H1 (cell line): ENCODE data around the gene SIK1. TPM values are rescaled to one million over a fixed set of nuclear protein-coding genes. Genes with fewer than 3 reads are reported as not detected.

ENCODE experiments used
- CTCF ChIA-PET: fragments of 300-600 bp; sonication (Branson Sonifier 250); formaldehyde crosslinking; loops from one replicate; lab custom pipeline; 2021; ENCODE audit not compliant: partially characterized antibody; lab: Charles Lee
- POLR2A ChIA-PET: fragments of 300-600 bp; sonication (Branson Sonifier 250); formaldehyde crosslinking; loops from one replicate; lab custom pipeline; 2021; ENCODE audit warnings: inconsistent platforms; ENCODE audit not compliant: partially characterized antibody; lab: Charles Lee
- DNase-seq, 2 experiments: peaks; one replicate each; pipeline versions ENCODE4 v3.0.0 to v3.0.0-alpha.2; 2010 to 2022; ENCODE audit warnings: low spot score in 2 of 2, low read depth in 1 of 2, mixed read lengths in 1 of 2
- FAIRE-seq: peaks from 2 replicates; lab custom pipeline; 2011; peaks lifted over from hg19 to GRCh38; lab: Jason Lieb, UNC
- H2AFZ ChIP-seq: 2 replicates; pipeline ENCODE4 v1.8.1; 2012; ENCODE audit warnings: low read length, inconsistent platforms
- H2AK5ac ChIP-seq: 2 replicates; pipeline ENCODE4 v1.6.1; 2013; ENCODE audit warnings: low read depth, low read length
- H2BK120ac ChIP-seq: replicated peaks from 2 replicates; pipeline ENCODE3; 2013; ENCODE audit warnings: low read depth, low read length, inconsistent platforms
- H2BK12ac ChIP-seq: 2 replicates; pipeline ENCODE4 v1.6.1; 2013; ENCODE audit warnings: low read depth, low read length
- H2BK15ac ChIP-seq: 2 replicates; pipeline ENCODE4 v1.6.1; 2013; ENCODE audit warnings: low read length
- H2BK20ac ChIP-seq: 2 replicates; pipeline ENCODE4 v1.6.1; 2013; ENCODE audit warnings: low read length
- H2BK5ac ChIP-seq: 2 replicates; pipeline ENCODE4 v1.6.1; 2013; ENCODE audit warnings: low read depth, low read length
- H3K14ac ChIP-seq: 2 replicates; pipeline ENCODE4 v1.6.1; 2013; ENCODE audit warnings: inconsistent platforms; ENCODE audit not compliant: insufficient read length
- H3K18ac ChIP-seq: 2 replicates; pipeline ENCODE4 v1.6.1; 2013; ENCODE audit warnings: low read length; ENCODE audit errors: extremely low read depth
- H3K23ac ChIP-seq: 2 replicates; pipeline ENCODE4 v1.6.1; 2013; ENCODE audit warnings: inconsistent platforms; ENCODE audit not compliant: insufficient read length
- H3K23me2 ChIP-seq: 2 replicates; pipeline ENCODE4 v1.6.1; 2013; ENCODE audit warnings: low read depth, low read length
- H3K27ac ChIP-seq: 2 replicates; pipeline ENCODE4 v1.6.1; 2011; ENCODE audit warnings: low read depth, low read length, inconsistent platforms
- H3K27me3 ChIP-seq, 4 experiments: replicated peaks in 1 of 4; 1 replicate in 1 of 4; 2 replicates in 3 of 4; pipeline versions ENCODE4 v1.6.1 to v1.8.1; 2011 to 2013; ENCODE audit warnings: low read length in 3 of 4, mild to moderate bottlenecking in 3 of 4, inconsistent platforms in 2 of 4, mixed read lengths in 2 of 4, moderate library complexity in 1 of 4; ENCODE audit not compliant: control insufficient read depth in 3 of 4, insufficient read depth in 3 of 4; ENCODE audit errors: extremely low read depth in 1 of 4
- H3K36me3 ChIP-seq, 4 experiments: 2 replicates each; pipeline versions ENCODE4 v1.6.1 to v1.8.1; 2011 to 2013; ENCODE audit warnings: mild to moderate bottlenecking in 4 of 4, low read length in 3 of 4, moderate library complexity in 2 of 4, control low read depth in 1 of 4, inconsistent platforms in 1 of 4; ENCODE audit not compliant: insufficient read depth in 4 of 4, control insufficient read depth in 2 of 4
- H3K4ac ChIP-seq: replicated peaks from 2 replicates; pipeline ENCODE3; 2013; ENCODE audit warnings: low read length, low read depth, mixed read lengths, inconsistent platforms; ENCODE audit not compliant: insufficient read length
- H3K4me1 ChIP-seq, 4 experiments: replicated peaks in 1 of 4; 1 replicate in 1 of 4; 2 replicates in 3 of 4; pipeline versions ENCODE4 v1.6.1 to v1.8.1; 2011 to 2013; ENCODE audit warnings: low read length in 3 of 4, inconsistent platforms in 2 of 4, mixed read lengths in 1 of 4; ENCODE audit not compliant: insufficient read depth in 4 of 4, control insufficient read depth in 3 of 4
- H3K4me2 ChIP-seq, 2 experiments: 2 replicates each; pipeline versions ENCODE4 v1.6.1 to v1.8.1; 2011 to 2013; ENCODE audit warnings: low read depth in 2 of 2, low read length in 2 of 2, control low read depth in 1 of 2, inconsistent platforms in 1 of 2, mild to moderate bottlenecking in 1 of 2; ENCODE audit not compliant: insufficient read depth in 1 of 2
- H3K4me3 ChIP-seq, 4 experiments: fragments of 200-600, 300-600 bp in 1 of 4; sonication (generic), shearing (Covaris generic), sonication (Bioruptor Twin) in 1 of 4; 2 replicates each; pipeline versions ENCODE4 v1.5.1 to v1.8.1; 2011 to 2016; ENCODE audit warnings: low read length in 4 of 4, low read depth in 3 of 4, control low read depth in 2 of 4, inconsistent platforms in 2 of 4, mild to moderate bottlenecking in 2 of 4, mixed read lengths in 1 of 4, moderate library complexity in 1 of 4; ENCODE audit not compliant: insufficient read depth in 2 of 4; ENCODE audit errors: extremely low read depth in 1 of 4
- H3K56ac ChIP-seq: replicated peaks from 2 replicates; pipeline ENCODE3; 2013; ENCODE audit warnings: low read depth, mild to moderate bottlenecking, mixed read lengths, low read length, inconsistent platforms; ENCODE audit not compliant: insufficient read length
- H3K79me1 ChIP-seq: 2 replicates; pipeline ENCODE4 v1.6.1; 2013; ENCODE audit warnings: low read depth, low read length, control low read depth
- H3K79me2 ChIP-seq, 2 experiments: 2 replicates each; pipeline versions ENCODE4 v1.6.1 to v1.8.1; 2012 to 2013; ENCODE audit warnings: low read length in 2 of 2, mild to moderate bottlenecking in 2 of 2, inconsistent platforms in 1 of 2; ENCODE audit not compliant: insufficient read depth in 2 of 2, control insufficient read depth in 1 of 2
- H3K9ac ChIP-seq, 4 experiments: replicated peaks in 1 of 4; 1 replicate in 1 of 4; 2 replicates in 3 of 4; pipeline versions ENCODE4 v1.6.1 to v1.8.1; 2011 to 2013; ENCODE audit warnings: low read depth in 3 of 4, low read length in 3 of 4, control low read depth in 2 of 4, mild to moderate bottlenecking in 2 of 4, moderate library complexity in 2 of 4, inconsistent platforms in 1 of 4; ENCODE audit errors: extremely low read depth in 1 of 4
- H3K9me3 ChIP-seq, 2 experiments: 2 replicates each; pipeline versions ENCODE4 v1.6.1 to v1.8.1; 2012 to 2013; ENCODE audit warnings: mild to moderate bottlenecking in 2 of 2, moderate library complexity in 2 of 2, control low read depth in 1 of 2, inconsistent platforms in 1 of 2, low read depth in 1 of 2, low read length in 1 of 2, mixed read lengths in 1 of 2; ENCODE audit not compliant: insufficient read depth in 2 of 2
- H4K20me1 ChIP-seq, 2 experiments: replicated peaks in 1 of 2; 2 replicates each; pipeline versions ENCODE3 to v1.8.1; 2011 to 2013; ENCODE audit warnings: inconsistent platforms in 2 of 2, low read length in 2 of 2, mild to moderate bottlenecking in 1 of 2; ENCODE audit not compliant: insufficient read depth in 2 of 2, control insufficient read depth in 1 of 2
- H4K5ac ChIP-seq: 2 replicates; pipeline ENCODE4 v1.6.1; 2013; ENCODE audit warnings: low read length, low read depth, mixed read lengths, inconsistent platforms; ENCODE audit not compliant: insufficient read length
- H4K8ac ChIP-seq: 2 replicates; pipeline ENCODE4 v1.8.0; 2013; ENCODE audit warnings: mild to moderate bottlenecking, moderate library complexity, low read length, inconsistent platforms; ENCODE audit not compliant: insufficient read depth; ENCODE audit errors: extremely low read depth
- H4K91ac ChIP-seq: replicated peaks from 2 replicates; pipeline ENCODE3; 2013; ENCODE audit warnings: low read length, mixed read lengths, inconsistent platforms; ENCODE audit not compliant: insufficient read length
- ASH2L ChIP-seq: fragments of 200-600, 300-600 bp; sonication (generic); IDR thresholded peaks from one replicate; pipeline ENCODE4 v1.7.1; 2017; ENCODE audit warnings: low read length
- JUN ChIP-seq: IDR thresholded peaks from 2 replicates; pipeline ENCODE4 v1.6.1; 2011; ENCODE audit warnings: low read depth, mild to moderate bottlenecking, improper control_type of control experiment, low read length
- MAX ChIP-seq: IDR thresholded peaks from 2 replicates; pipeline ENCODE4 v1.6.1; 2012; ENCODE audit warnings: inconsistent platforms
- SP4 ChIP-seq: IDR thresholded peaks from 2 replicates; pipeline ENCODE4 v1.6.1; 2012; ENCODE audit warnings: low read length, inconsistent platforms
- TCF12 ChIP-seq: IDR thresholded peaks from 2 replicates; pipeline ENCODE4 v1.6.1; 2011; ENCODE audit warnings: low read depth, mild to moderate bottlenecking, low read length
- YY1 ChIP-seq: IDR thresholded peaks from 2 replicates; pipeline ENCODE4 v1.6.1; 2011; ENCODE audit warnings: low read depth, mild to moderate bottlenecking, low read length
- WGBS, 2 experiments: shearing (Covaris generic) in 1 of 2; methylation state at CpG; one replicate each; pipeline versions ENCODE4 v1.1.6 to v1.1.7; 2013 to 2015; ENCODE audit warnings: low lambda C conversion rate in 2 of 2, mixed read lengths in 2 of 2, inconsistent platforms in 1 of 2, low coverage in 1 of 2, missing lambda C conversion rate in 1 of 2; ENCODE audit not compliant: insufficient replicate concordance in 2 of 2, insufficient coverage in 1 of 2, insufficient read length in 1 of 2; ENCODE audit errors: extremely low coverage in 1 of 2, missing lambda C conversion rate in 1 of 2; 5-methylcytosine and 5-hydroxymethylcytosine counted together
- polyA plus RNA-seq, 7 experiments: library from polyadenylated mRNA; depleted of rRNA in 3 of 7; stranded (reverse) in 5 of 7; unstranded in 2 of 7; fragments of >200 nt in 5 of 7; fragments of 200-250 nt in 2 of 7; gene quantifications; 1 replicate in 5 of 7; 2 replicates in 1 of 7; 4 replicates in 1 of 7; pipeline versions ENCODE4 v1.2.1 to v1.2.3, GENCODE V29; 2011 to 2013; ENCODE audit warnings: missing spikeins in 2 of 7, mixed read lengths in 2 of 7
- total RNA-seq: library from RNA; stranded (reverse); fragmentation: NEBNext Ultra II Directional; extraction: Animal tissue kit (Norgen Biotek cat#: 25700); gene quantifications from 2 replicates; pipeline ENCODE4 v1.2.1, GENCODE V29; 2021

SIK1 gene
- total and polyA plus RNA-seq, 2 of the 8 experiments (the other 6 are each of a cell fraction or from before 2014, with no cell fraction given): 1.5 to 6.7 TPM

DNA sequence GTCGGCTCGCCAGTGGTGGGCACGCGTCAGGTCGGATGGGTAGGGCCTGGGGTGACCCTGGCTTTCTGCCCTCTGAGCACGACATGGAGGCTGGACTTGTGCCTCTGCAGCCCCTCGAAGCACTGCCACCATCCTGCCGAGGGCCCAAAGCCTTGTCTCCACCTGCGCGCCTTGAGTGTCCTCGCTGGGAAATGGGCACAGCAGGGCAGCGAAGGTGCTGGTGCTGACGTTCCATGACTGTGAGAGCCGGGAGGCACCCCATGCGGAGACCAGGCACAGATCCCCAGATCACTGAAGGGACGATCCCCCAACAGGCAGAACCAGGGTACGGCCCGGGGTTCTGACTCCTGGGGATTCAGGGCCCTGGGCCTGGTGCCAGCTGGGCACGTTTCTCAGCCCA lies 60.3 kb downstream of the SIK1 start:
- H3K79me1 ChIP-seq: no peaks in the 10 kb centered on the region
- no peak overlapping the region for H3K56ac ChIP-seq
- H3K27ac ChIP-seq: no peak overlapping the region
- H4K20me1 ChIP-seq: peaks cover 0 to 3% of the 10 kb centered on the region in 2 experiments
- 0 out of 2 replicates have a peak overlapping the region, but pooled peaks have one; percentile 12 for H4K8ac ChIP-seq
- DNase-seq: no peak
- H2BK120ac ChIP-seq: no peak overlapping the region
- no peak overlapping the region for H3K14ac ChIP-seq
- 94% methylated on average over 19 of the region's 19 CpGs; no CpG with 5 or more reads in 1 of the 2 experiments for WGBS, 2 experiments
- no peak overlapping the region for H2BK15ac ChIP-seq
- peaks cover 2 to 9% (median 5%) of the 10 kb centered on the region in 4 experiments; a peak in 6 of 7 replicates for H3K4me1 ChIP-seq
- CTCF ChIA-PET: no interaction called here
- H3K9me3 ChIP-seq: no peaks in the 10 kb centered on the region
- TF ChIP-seq TCF12 (no peak), ASH2L (no peak), YY1 (no peak), SP4 (no peak), JUN (no peak), MAX (no peak)
- H2AK5ac ChIP-seq: no peak overlapping the region
- peaks cover 3% of the 10 kb centered on the region; the same call in 1 of the 2 replicates for H3K23me2 ChIP-seq
- H3K79me2 ChIP-seq: no peaks in the 10 kb centered on the region
- H3K23ac ChIP-seq: no peak overlapping the region
- H3K4me2 ChIP-seq: no peak overlapping the region
- FAIRE-seq: no peak
- no peak overlapping the region for H4K5ac ChIP-seq
- no peaks in the 10 kb centered on the region for H3K36me3 ChIP-seq
- H2AFZ ChIP-seq: no peak overlapping the region
- no peak overlapping the region for H3K9ac ChIP-seq
- no peak overlapping the region for H3K18ac ChIP-seq
- H3K4ac ChIP-seq: no peak overlapping the region
- H3K27me3 ChIP-seq: no peaks in the 10 kb centered on the region; a peak in 1 of 7 replicates
- H4K91ac ChIP-seq: no peak overlapping the region
- H3K4me3 ChIP-seq: no peak overlapping the region
- POLR2A ChIA-PET: no interaction called here
- H2BK20ac ChIP-seq: no peak overlapping the region
- H2BK5ac ChIP-seq: no peak overlapping the region
- peak overlapping the region; percentile 50; the same call in 1 of the 2 replicates for H2BK12ac ChIP-seq
